GM12865 (cell line): ENCODE data around the gene CNEP1R1.

Experiments
- DNase-seq: peaks from one replicate; pipeline ENCODE4 v3.0.0; 2010; ENCODE audit warnings: low read depth
- H3K4me3 ChIP-seq: 2 replicates; pipeline ENCODE4 v1.5.1; 2011; ENCODE audit warnings: mild to moderate bottlenecking, low read depth, low read length, control low read depth
- TF ChIP-seq, protein P1 (sequence below): IDR thresholded peaks from 2 replicates; pipeline ENCODE4 v1.5.1; 2011; ENCODE audit warnings: low read length, control low read depth, low read depth, inconsistent platforms; ENCODE audit not compliant: insufficient read depth; ENCODE audit errors: missing control alignments

CNEP1R1 gene

GRCh38 chr16:50035468-50035992 is 10.5 kb downstream of the CNEP1R1 start:
- DNase-seq = no peak
- no peak overlapping the region for H3K4me3 ChIP-seq
- TF ChIP-seq, protein P1, sequence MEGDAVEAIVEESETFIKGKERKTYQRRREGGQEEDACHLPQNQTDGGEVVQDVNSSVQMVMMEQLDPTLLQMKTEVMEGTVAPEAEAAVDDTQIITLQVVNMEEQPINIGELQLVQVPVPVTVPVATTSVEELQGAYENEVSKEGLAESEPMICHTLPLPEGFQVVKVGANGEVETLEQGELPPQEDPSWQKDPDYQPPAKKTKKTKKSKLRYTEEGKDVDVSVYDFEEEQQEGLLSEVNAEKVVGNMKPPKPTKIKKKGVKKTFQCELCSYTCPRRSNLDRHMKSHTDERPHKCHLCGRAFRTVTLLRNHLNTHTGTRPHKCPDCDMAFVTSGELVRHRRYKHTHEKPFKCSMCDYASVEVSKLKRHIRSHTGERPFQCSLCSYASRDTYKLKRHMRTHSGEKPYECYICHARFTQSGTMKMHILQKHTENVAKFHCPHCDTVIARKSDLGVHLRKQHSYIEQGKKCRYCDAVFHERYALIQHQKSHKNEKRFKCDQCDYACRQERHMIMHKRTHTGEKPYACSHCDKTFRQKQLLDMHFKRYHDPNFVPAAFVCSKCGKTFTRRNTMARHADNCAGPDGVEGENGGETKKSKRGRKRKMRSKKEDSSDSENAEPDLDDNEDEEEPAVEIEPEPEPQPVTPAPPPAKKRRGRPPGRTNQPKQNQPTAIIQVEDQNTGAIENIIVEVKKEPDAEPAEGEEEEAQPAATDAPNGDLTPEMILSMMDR = no peak

DNA sequence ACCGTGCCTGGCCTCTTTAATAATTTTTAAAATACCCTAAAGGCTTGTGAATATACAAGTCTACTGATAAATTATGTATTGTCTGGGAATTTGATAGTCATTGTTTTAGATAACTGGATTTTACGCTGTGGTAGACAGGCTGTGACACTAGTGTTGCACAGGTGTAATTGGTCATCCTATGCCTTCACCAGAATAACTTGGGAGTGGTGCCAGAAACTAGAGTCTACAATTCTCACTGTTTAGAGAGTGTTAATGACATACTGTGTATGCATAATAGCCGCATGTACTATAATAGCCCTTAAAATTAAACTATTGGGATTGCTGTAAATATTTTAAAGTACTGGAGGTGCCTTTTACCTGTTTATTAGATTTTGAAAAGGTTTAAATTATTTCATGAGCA is 11.4 kb downstream of the CNEP1R1 start:
- TF ChIP-seq, protein P1 = no peak
- no peak overlapping the region for H3K4me3 ChIP-seq
- DNase-seq = no peak

- DNase-seq = no peak
- no peak overlapping the region for H3K4me3 ChIP-seq
- TF ChIP-seq, protein P1 = no peak
These were observed 12.7 kb downstream of the CNEP1R1 start for GRCh38 chr16:50037662-50038220.

- H3K4me3 ChIP-seq = no peak overlapping the region
- TF ChIP-seq, protein P1 = no peak
These were observed 13.3 kb downstream of the CNEP1R1 start for GRCh38 chr16:50038286-50038685.

GRCh38 chr16:50038756-50039529 is 13.9 kb downstream of the CNEP1R1 start:
- H3K4me3 ChIP-seq = no peak overlapping the region
- no peak for DNase-seq

More at GRCh38 chr16:50038286-50038685, 13.3 kb downstream of the CNEP1R1 start:
- no peak for DNase-seq

DNA sequence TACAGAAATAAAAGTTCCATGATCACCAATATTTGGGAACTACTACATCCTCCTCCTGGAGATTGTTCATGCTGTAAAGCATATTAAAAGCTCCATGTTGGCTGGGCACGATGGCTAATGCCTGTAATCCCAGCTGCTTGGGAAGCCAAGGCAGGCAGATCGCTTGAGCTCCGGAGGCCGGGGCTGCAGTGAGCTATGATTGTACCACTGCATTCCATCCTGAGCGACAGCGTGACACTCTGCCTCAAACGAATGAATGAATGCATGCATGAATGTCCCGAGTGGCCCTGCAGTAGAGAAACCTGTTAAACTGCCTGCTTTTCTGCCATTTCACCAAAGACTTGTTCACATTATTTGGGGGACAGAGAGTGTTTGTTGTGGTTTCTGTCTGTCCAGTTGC is 15.0 kb downstream of the CNEP1R1 start:
- DNase-seq = no peak
- TF ChIP-seq, protein P1 = no peak
- no peak overlapping the region for H3K4me3 ChIP-seq

More at GRCh38 chr16:50038756-50039529, 13.9 kb downstream of the CNEP1R1 start:
- TF ChIP-seq, protein P1 = no peak
